22Rv1 (cell line): ENCODE measurements around the gene PHLDB2.

Experiments
- H3K27ac ChIP-seq: fragments of 450-650 bp; 2 replicates; pipeline ENCODE4 v1.5.1; 2017
- CTCF ChIP-seq: fragments of 450-650 bp; IDR thresholded peaks from 2 replicates; pipeline ENCODE4 v1.5.1; 2017; ENCODE audit warnings: mild to moderate bottlenecking
- ZFX ChIP-seq: fragments of 450-650 bp; IDR thresholded peaks from 2 replicates; pipeline ENCODE4 v1.6.1; 2017; ENCODE audit warnings: antibody characterized with exemption, borderline replicate concordance

Gene PHLDB2

GRCh38 chr3:111978583-111979433 is 119.7 kb downstream of the PHLDB2 start, which contains the start of gene ABHD10:
Gene ABHD10, plus strand, starts transcription at chr3:111979026. Its CDS starts 36 bp downstream, at chr3:111979062.
- TF ChIP-seq ZFX, result no peak
- no peak for TF ChIP-seq CTCF
- H3K27ac ChIP-seq, result peak within 1 kb of the TSS; percentile 77

- peak overlapping the region; percentile 77 for H3K27ac ChIP-seq
- TF ChIP-seq CTCF, result no peak
- no peak for TF ChIP-seq ZFX
Observed at GRCh38 chr3:111979434-111980038, 120.5 kb downstream of the PHLDB2 start.

- TF ChIP-seq ZFX (no peak), CTCF (no peak)
- peak overlapping the region; percentile 77 for H3K27ac ChIP-seq
Observed at GRCh38 chr3:111980716-111981456, 121.8 kb downstream of the PHLDB2 start.

- H3K27ac ChIP-seq, result peak overlapping the region; percentile 77
- TF ChIP-seq CTCF, result no peak
- TF ChIP-seq ZFX, result no peak
Observed at GRCh38 chr3:111981457-111981763, 122.3 kb downstream of the PHLDB2 start.

GRCh38 chr3:111984636-111985298 is 125.7 kb downstream of the PHLDB2 start:
- no peak overlapping the region for H3K27ac ChIP-seq
- no peak for TF ChIP-seq ZFX
- TF ChIP-seq CTCF, result no peak

- no peak for TF ChIP-seq CTCF
- TF ChIP-seq ZFX, result no peak
Observed at GRCh38 chr3:111986800-111987199, 127.7 kb downstream of the PHLDB2 start.

More at GRCh38 chr3:111986800-111987199, 127.7 kb downstream of the PHLDB2 start:
- H3K27ac ChIP-seq, result no peak overlapping the region
